Ascending aorta (tissue), 2 donors: ENCODE measurements around the gene SDK2. TPM values are rescaled to one million over a fixed set of nuclear protein-coding genes. Genes with fewer than 3 reads are reported as not detected.

Source experiments
- DNase-seq, 2 donors: peaks; one replicate each; pipeline ENCODE4 v3.0.0-alpha.2; 2019; ENCODE audit warnings: low spot score in 2 of 2
- H3K27ac ChIP-seq, 2 donors: fragments of 200-600 bp; sonication (generic); one replicate each; pipeline ENCODE4 v1.5.1; 2016 to 2017; ENCODE audit warnings: mild to moderate bottlenecking in 1 of 2
- H3K27me3 ChIP-seq: fragments of 200-600 bp; sonication (generic); one replicate; pipeline ENCODE4 v1.5.1; 2017
- H3K36me3 ChIP-seq, 2 donors: fragments of 200-600 bp; sonication (generic); one replicate each; pipeline ENCODE4 v1.5.1; 2016
- H3K4me1 ChIP-seq, 2 donors: fragments of 200-600 bp; sonication (generic); one replicate each; pipeline ENCODE4 v1.5.1; 2016 to 2017; ENCODE audit warnings: mild to moderate bottlenecking in 1 of 2
- H3K4me3 ChIP-seq, 2 donors: fragments of 200-600 bp; sonication (generic); one replicate each; pipeline ENCODE4 v1.5.1; 2016 to 2017; ENCODE audit warnings: mild to moderate bottlenecking in 1 of 2
- H3K9me3 ChIP-seq, 2 donors: fragments of 200-600 bp; sonication (generic); one replicate each; pipeline ENCODE4 v1.5.1; 2016
- intact Hi-C: fragments of 100-400 bp; cut with DNase I; formaldehyde crosslinking; loops from one replicate; pipeline ENCODE4 v1.15.1; 2023
- total RNA-seq: library from RNA; depleted of rRNA; stranded (reverse); fragments of >200 nt; gene quantifications from one replicate; pipeline ENCODE4 v1.1.0, GENCODE V29; 2016
- TF ChIP-seq, protein P1 (sequence below), 3 experiments: fragments of 200-600 bp in 2 of 3; fragments of 450-650 bp in 1 of 3; sonication (generic) in 2 of 3; IDR thresholded peaks; one replicate each; pipeline ENCODE4 v1.5.1; 2016 to 2019; ENCODE audit warnings: antibody characterized with exemption in 3 of 3, mild to moderate bottlenecking in 1 of 3, moderate library complexity in 1 of 3

Gene SDK2
- total RNA-seq, 1 donor from 2014 or later = 8.1 TPM

GRCh38 chr17:73559532-73559931 lies 84.7 kb downstream of the SDK2 start:
- DNase-seq = no peak
- no peaks in the 10 kb centered on the region for H3K27me3 ChIP-seq
- intact Hi-C loops = no loop called here

DNA sequence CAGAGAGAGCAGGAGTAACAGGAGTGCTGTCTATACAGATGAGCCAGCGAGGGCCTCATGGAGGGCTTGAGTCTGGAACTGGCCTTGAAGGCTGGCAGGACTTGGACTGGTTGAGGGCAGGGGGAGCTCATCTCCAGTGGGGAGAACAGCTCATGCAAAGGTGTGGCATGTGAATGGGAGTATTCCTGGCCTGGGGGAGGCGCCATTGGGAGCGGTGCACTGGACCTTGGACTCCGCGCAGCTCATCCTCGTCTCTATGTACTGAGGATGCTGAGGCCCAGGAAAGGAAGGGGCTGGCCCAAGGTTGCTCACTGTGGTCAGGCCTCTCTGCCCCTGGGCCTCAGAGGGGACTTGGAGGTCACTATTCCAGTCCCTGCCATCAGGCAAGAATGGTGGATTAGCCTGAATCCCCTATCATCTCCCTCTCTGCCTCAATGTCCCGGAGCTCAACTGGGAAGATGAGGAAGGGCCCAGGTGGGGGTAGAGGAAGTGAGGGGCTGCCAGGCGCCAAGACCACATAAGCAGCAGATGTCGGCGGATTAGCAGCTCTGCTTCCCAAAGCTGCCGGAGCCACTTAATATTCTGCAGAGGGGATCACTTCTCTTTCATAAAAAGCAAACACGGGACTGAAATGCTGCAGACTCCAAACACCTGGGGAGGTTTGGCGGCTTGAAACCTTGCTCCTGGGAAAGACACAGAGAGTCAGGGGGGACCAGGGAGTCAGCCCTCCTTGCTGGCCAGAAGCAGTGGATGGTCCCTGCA lies 88.9 kb downstream of the SDK2 start:
- intact Hi-C loops = no loop called here
- H3K9me3 ChIP-seq = no peaks in the 10 kb centered on the region
- no peaks in the 10 kb centered on the region for H3K4me1 ChIP-seq
- H3K27ac ChIP-seq = no peak overlapping the region
- TF ChIP-seq, protein P1, sequence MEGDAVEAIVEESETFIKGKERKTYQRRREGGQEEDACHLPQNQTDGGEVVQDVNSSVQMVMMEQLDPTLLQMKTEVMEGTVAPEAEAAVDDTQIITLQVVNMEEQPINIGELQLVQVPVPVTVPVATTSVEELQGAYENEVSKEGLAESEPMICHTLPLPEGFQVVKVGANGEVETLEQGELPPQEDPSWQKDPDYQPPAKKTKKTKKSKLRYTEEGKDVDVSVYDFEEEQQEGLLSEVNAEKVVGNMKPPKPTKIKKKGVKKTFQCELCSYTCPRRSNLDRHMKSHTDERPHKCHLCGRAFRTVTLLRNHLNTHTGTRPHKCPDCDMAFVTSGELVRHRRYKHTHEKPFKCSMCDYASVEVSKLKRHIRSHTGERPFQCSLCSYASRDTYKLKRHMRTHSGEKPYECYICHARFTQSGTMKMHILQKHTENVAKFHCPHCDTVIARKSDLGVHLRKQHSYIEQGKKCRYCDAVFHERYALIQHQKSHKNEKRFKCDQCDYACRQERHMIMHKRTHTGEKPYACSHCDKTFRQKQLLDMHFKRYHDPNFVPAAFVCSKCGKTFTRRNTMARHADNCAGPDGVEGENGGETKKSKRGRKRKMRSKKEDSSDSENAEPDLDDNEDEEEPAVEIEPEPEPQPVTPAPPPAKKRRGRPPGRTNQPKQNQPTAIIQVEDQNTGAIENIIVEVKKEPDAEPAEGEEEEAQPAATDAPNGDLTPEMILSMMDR (IDR thresholded peaks at IDR 0.05) = no peak
- H3K4me3 ChIP-seq = no peak overlapping the region
- DNase-seq = no peak
- no peaks in the 10 kb centered on the region for H3K27me3 ChIP-seq
- no peaks in the 10 kb centered on the region for H3K36me3 ChIP-seq

More at GRCh38 chr17:73559532-73559931, 84.7 kb downstream of the SDK2 start:
- Histone ChIP-seq H3K9me3 (no peaks in the 10 kb centered on the region), H3K27ac (no peak overlapping the region), H3K36me3 (no peaks in the 10 kb centered on the region), H3K4me1 (no peaks in the 10 kb centered on the region), H3K4me3 (no peak overlapping the region)
- TF ChIP-seq, protein P1 (IDR thresholded peaks at IDR 0.05) = no peak

GRCh38 chr17:73554498-73554897 lies 89.7 kb downstream of the SDK2 start:
- Histone ChIP-seq H3K9me3 (no peaks in the 10 kb centered on the region), H3K4me1 (no peaks in the 10 kb centered on the region), H3K36me3 (no peaks in the 10 kb centered on the region), H3K27me3 (no peaks in the 10 kb centered on the region), H3K27ac (no peak overlapping the region), H3K4me3 (no peak overlapping the region)
- TF ChIP-seq, protein P1 (IDR thresholded peaks at IDR 0.05) = no peak
- DNase-seq = no peak
- intact Hi-C loops = no loop called here

GRCh38 chr17:73553311-73553710 lies 90.9 kb downstream of the SDK2 start:
- Histone ChIP-seq H3K4me3 (no peak overlapping the region), H3K27me3 (no peaks in the 10 kb centered on the region), H3K27ac (no peak overlapping the region), H3K4me1 (no peaks in the 10 kb centered on the region), H3K36me3 (no peaks in the 10 kb centered on the region), H3K9me3 (no peaks in the 10 kb centered on the region)
- TF ChIP-seq, protein P1 (IDR thresholded peaks at IDR 0.05) = no peak
- DNase-seq = no peak
- intact Hi-C loops = no loop called here

DNA sequence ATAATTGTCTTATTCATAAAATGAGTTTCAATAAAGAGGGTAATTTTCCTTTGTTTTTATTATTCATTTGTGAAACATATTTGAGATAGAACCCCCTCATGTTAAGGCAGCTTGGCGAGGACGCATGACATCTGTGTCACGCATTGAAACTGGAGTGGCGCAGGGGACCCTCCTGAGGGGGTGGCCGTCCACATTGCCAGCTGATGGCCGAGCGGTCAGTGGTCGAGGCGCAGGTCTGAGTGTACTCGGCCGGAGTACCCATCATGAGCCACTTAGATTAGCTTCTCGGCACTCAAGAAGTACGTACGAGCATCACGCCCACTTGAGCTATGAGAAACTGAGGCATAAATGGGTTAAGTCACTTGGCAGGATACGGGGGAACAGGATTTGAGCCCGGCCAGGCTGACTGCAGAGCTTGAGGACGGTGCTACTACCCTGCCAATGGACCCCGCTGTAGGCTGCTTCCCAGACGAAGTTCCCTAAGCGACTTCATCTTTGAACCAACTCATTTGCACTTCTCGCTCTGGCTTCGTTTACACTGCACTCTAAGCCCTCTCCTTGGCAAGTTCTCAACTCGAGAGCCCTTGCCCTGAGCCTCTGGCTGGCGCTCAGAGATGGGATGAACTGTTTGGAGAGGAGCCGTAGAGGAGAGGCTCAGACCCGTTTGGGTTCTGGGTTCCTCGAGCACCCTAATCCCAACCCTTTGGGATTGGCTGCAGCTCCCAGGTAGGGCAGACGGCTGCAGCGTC lies 91.8 kb downstream of the SDK2 start:
- Histone ChIP-seq H3K27ac (no peak overlapping the region), H3K36me3 (no peaks in the 10 kb centered on the region), H3K9me3 (no peaks in the 10 kb centered on the region), H3K4me1 (no peaks in the 10 kb centered on the region), H3K27me3 (no peaks in the 10 kb centered on the region), H3K4me3 (no peak overlapping the region)
- TF ChIP-seq, protein P1 (IDR thresholded peaks at IDR 0.05) = no peak
- DNase-seq = no peak
- intact Hi-C loops = no loop called here
